Activated CD8-positive, alpha-beta memory T cell treated with anti-CD3 and anti-CD28 coated beads for 4 hours (primary cell): Measurements from ENCODE around the gene ACSF2.
"Not testable (repeated sequence)": the region's sequence is repeated elsewhere in the genome, so short reads cannot be mapped to it uniquely, and the experiment has no call there.

Experiments used
- DNase-seq, 2 donors: peaks; one replicate each; pipeline ENCODE4 v3.0.0-alpha.2; 2020; ENCODE audit warnings: low read depth in 2 of 2

ACSF2 gene, protein sequence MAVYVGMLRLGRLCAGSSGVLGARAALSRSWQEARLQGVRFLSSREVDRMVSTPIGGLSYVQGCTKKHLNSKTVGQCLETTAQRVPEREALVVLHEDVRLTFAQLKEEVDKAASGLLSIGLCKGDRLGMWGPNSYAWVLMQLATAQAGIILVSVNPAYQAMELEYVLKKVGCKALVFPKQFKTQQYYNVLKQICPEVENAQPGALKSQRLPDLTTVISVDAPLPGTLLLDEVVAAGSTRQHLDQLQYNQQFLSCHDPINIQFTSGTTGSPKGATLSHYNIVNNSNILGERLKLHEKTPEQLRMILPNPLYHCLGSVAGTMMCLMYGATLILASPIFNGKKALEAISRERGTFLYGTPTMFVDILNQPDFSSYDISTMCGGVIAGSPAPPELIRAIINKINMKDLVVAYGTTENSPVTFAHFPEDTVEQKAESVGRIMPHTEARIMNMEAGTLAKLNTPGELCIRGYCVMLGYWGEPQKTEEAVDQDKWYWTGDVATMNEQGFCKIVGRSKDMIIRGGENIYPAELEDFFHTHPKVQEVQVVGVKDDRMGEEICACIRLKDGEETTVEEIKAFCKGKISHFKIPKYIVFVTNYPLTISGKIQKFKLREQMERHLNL

DNA sequence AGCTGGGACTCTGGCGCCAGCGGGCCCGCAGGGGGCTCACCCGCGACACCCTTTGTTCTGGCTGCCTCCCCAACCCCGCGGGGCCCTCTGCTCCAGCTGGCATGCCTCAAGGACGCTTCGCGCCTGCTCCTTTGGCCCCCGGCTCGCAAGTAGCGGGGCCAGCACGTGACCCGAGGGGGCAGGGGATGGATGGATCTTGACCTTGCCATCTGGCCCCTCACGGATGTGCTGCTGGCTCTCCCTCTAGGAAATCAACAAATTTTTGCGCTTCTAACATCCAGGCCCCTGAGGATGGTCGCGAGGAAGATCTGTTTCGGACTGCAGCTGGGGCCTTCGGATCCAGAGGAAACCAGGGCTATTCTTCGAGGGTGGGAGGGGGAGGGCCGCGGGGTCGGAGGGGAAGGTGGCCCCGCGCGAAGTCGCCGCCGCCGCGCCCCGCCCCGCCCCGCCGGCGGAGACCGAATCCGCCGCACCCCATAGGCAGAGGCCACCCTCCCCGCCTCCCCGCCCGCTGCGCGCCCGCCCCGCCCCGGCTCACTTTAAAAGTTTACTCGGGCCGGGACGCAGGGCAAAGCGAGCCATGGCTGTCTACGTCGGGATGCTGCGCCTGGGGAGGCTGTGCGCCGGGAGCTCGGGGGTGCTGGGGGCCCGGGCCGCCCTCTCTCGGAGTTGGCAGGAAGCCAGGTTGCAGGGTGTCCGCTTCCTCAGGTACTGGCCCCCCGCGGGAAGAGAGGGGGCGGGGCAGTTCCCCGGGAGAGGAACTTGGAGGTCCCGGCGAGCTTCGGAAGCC lies at the start of gene ACSF2:
Gene ACSF2 (plus strand): TSS at position 537 of the 790 bp plus-strand sequence. CDS start 44 bp downstream, at position 581.
- DNase-seq: peak; percentile 31 to 39

DNA sequence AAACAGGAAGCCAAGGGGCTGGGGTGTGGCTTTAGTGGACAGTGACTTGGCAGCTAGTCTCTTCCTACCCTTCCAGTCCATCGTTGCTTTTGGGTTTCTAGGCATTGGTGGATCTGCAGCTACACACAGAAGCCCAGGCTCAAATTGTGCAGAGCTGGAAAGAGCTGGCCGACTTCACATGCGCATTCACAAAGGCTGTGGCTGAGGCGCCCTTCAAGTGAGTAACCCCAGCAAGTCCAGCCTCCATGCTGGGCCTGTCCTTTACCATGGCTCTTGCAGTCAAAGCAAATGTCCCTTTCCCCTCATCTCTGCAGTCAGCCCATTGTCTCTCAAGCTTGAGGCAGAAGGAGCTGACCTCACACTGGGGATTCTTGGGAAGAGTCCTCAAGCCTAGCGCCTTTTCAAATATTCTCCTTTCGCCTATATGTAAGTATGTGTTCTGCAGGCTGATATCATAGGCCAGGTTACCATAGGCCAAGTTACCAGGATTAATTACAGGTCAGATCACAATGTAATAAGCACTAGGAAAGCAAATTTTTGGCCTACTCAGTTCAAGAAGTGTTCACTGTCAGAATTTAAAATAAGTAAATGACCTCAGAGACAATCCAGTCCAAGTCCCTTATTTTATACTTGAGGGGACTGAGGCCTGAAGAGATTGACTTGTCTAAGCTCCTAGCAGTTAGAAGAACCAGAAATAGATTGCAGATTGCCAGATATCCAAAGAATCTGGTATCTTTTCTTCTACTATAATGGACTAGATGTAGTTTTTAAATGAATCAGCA lies 46.5 kb upstream of the ACSF2 start:
- DNase-seq: no peak

DNA sequence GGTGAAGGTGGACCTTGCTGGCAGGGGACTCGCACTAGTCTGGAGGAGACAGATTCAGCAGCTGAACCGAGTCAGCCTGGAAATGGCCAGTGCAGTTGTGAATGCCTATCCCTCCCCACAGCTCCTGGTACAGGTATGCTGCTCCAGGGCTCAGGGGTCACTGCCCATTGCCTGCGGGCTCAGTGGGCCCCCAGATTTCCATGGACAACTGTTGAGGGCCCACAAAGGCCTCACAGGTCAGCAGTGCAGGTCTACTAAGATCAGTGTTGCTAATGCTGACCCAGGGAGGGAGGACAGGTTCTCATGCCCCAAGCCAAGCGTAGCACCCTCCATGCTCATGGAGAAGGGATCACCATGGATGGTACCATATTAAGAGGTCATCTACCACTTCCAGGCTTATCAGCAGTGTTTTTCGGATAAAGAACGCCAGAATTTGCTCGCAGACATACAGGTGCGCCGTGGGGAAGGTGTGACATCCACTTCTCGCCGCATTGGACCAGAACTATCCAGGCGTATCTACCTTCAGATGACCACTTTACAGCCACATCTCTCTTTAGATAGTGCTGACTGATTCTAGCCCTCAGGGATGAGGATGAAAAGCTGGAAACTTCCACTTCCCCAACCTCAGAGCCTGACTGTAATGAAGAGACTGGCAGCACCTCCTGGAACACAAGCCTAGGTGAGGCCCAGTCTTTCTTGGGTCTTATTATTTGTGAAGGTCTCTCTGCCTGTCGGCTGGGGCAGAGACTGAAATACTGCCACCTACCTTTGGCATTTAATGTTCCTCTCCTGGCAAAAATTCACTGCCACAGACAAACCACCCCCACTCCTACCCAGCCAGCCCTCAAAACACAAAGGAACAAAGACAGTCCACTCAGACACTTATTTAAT lies 45.4 kb upstream of the ACSF2 start:
- no peak for DNase-seq

DNA sequence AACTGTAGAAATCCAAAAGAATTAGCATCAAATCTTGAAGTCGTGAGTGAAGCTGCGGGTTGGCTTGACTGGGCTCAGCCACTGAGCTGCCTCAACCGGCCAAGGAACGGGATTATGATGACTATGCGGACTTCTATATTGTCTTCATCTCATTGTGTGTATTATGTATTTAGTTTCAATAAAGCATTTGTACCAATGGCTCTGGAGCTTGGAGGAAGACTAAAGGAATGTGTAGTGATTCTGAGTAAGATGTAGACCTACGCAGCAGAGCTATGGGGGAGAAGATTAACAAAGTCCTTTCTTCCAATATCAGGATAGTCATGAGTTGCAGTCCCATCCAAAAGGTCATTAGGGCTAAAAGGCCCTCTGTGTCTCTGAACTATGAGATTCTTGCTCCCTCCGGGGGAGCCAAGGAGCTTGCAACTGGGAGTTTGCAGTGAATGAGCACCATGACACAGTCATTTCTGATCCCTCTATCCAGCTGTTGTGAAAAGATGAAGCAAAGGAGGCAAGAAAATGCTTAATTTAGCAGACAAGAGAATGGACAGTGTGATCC lies 44.7 kb upstream of the ACSF2 start:
- DNase-seq: no peak

DNA sequence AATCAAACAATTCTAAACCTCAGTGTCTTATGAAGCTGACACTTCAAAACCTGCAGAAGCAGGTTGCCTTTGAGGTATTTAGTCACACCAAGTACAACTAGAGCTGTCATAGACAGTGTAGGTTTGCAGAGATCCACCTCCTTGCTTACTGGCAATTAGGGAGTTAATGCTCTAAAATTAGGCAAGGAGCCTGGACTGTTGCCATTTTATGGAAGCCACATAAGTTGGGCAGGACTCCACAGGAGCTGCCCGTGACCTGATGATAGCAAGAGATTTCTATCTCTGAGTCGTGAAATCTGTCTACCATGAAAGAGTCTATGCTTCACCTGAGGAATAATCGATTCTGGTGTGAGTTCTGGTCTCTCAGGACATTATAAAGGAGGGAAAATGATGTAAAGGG lies 44.1 kb upstream of the ACSF2 start:
- no peak for DNase-seq

DNA sequence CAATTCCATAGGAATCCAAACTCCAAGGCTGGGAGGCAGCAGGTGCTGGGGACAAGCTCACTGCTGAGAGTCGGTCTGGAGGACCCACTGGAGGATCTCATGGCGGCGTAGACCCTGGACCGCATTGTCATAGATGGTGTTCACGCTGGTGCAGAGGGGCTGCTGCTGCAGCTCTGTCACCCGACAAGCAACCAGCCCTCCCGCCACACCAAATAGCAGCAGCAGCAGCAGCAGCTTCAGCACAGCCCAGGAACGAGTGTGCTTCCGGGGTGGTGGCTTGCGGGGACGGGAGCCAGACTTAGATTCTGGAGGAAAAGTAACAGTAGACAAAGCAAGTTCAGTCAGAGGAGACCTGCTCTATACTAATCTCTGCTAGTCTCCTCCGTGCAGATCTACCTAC lies 43.1 kb upstream of the ACSF2 start:
- no peak for DNase-seq

DNA sequence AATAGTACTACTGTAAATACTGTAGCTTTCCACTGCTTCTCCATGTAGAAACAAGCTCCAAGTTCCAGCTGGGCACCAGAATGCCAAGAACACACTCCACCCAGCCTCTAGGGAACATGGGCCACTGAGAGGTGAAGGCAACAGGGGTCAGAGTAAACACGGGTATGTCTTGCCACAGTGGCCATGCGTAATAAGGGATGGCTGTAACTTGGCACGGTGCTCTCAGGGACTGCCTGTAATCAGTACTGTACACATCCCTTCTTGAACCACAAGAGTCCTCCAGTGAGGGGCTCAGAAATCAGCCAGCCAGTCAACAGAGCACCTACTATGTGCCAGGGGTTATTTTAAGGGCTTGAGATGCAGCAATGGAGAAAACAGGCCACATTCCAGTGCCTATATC lies 39.5 kb upstream of the ACSF2 start:
- DNase-seq: no peak

DNA sequence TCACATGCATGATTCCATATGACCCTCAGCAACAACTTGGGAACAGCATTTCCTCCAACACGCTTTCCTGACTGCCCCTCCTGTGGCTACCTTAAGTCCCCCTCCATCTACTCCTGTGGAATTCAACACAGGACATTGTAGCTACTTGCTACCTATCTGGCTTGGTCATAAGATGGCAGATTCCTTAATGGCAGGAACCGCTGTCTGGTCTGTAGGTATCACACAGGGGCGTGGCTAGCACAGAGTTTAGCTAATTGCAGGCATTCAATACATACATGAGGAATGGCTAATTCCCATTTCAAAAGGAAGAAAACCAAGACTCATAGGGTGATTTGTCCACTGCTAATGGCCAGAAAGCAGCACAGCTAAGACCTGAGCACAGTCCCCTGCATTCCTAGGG lies 37.3 kb upstream of the ACSF2 start:
- DNase-seq: no peak

DNA sequence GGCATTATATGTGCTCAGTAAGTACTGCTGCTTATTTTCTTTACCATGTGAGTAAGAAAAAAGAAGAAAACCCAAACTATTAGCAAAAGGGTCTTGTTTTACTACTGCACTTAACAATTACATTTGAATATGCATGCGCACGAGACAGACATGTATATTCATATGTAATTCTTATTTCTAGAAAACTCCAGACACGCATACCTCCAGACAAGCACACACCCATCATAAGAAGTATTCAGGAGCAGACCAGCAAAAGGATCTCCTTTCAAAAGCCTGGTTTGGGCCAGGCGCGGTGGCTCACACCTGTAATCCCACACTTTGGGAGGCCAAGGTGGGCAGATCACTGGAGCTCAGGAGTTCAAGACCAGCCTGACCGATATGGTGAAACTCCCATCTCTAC lies 36.5 kb upstream of the ACSF2 start:
- no peak for DNase-seq

DNA sequence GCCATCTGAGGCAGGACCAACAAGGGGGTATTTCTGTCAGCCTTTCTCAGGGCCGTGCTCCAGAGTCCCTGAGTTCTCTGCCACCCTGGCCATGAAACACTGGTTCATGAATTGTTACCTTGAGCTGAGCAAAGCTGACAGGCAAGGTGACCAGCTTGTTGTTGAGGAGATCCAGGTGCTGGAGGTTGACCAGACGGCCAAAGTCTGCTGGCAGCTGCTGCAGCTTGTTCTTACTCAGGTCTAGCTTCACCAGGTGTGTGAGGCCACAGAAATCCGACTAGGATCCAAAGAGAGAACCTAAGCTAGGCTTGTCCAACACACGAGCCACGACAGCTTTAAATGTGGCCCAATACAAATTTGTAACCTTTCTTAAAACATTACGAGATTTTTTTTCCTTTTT lies 33.4 kb upstream of the ACSF2 start:
- no peak for DNase-seq

DNA sequence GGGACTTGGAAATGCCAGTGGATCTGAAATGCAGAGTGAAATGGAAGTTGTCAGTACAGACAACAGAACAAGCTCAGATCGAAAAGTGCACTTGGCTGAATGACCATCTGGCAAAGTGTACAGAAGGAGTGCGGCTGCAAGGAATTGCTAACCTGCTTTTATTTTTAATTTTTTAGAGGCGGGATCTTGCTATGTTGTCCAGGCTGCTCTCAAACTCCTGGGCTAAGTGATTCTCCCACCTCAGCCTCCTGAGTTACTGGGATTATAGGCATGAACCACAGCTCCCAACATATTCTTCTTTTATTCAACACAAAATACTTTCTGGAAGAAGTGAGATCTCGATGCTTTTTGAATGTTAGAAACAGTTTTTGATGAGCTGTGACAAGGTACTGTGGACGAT lies 32.3 kb upstream of the ACSF2 start:
- DNase-seq: no peak

DNA sequence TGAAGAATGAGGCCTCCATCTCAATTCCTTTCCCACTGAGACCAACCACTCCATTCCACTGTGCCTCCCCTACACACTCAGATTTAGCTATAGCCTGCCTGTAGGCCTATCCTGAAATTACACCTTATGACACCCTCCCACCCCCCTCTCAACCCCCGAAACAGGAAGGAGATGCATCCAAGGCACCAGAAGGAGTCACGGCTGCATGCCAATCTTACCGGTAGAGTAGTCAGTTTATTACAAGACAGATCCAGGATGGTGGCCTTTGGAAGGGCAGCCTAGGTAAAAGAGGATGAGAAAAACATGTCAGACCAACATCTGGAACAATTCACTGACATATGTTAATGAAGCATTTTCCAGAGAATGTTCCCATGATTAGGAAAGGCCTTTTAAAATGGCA lies 31.3 kb upstream of the ACSF2 start:
- DNase-seq: no peak

DNA sequence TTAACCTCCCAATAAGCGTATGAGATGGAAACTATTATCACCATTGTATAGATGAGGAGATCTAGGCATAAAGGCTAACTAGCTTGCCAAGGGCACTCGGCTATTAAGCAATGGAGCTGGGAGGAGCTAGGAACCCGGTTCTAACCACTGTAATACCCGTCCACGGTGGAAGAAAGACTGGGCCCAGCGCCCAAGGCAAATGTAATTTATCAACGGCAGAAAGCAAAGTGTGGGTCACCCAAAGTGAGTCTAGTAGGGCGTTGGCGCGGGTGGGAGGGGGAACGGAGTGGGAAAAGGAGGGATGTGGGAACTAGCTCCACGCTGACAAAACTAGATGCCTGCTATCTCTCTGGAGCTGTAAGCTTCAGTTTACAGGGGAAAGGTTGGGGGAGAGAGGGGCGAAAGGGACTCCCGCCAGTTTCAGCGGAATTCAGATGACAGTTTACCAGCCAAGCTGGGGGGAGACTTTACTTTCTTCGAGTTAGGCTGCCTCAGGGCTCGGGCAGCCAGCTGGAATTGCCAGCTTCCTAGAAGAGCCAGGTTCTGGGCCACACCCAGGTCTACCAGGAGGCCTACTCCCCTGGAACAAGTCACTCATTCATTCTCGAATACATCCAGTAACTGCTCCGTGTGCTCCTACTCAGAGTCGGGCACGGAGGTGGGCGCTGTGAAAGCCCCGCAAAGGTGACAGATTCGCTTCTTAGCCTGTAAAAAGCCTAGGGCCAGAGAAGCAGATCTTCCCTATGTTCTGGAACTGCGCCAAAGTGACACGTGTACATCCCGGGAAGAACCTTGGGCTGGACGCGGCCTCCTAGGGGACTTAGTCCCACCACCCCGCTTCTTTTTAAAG lies 29.5 kb upstream of the ACSF2 start:
- DNase-seq: no peak

DNA sequence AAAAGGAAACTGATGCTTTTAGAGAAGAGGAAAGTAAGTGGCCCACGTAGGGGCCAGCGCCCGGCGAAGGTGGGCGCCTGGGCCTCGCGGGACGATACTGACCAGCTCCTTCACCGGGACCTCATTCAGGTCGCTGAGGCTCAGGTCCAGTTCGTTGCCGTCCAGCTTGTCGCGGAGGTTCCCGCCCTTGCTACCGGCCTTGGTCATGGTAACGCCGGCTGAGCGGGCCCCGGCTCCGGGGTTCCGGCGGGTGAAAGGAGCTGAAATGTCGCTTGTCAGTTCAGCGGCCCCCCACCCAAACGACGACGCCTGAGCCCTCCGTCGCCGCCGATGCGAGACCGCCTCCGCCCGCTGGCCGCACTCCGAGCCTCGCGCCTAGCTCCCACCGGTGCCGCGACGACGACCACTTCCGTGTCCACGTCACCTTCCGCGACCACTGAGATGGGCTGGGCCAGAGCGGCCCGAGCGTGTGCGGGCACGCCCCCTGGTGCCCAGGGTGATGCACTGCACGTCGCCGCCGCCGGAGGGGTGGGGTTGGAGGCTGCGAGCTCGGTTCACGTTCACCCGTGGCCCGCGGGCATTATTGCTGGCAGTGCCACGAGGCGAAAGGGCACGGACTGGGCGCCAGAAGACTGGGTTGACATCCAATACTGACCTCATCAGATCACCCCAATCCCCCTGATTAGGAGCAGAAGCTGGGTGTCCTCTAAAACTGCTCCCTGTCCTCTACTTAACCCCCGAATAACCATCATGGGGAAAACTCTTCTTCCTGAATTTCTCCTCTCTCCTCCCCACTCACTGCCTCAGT lies 28.7 kb upstream of the ACSF2 start, which contains the start of gene LRRC59:
Gene LRRC59 (minus strand): TSS at position 413 of the 808 bp plus-strand sequence. CDS start 206 bp downstream, at position 207.
- peak; percentile 79 to 88 for DNase-seq

DNA sequence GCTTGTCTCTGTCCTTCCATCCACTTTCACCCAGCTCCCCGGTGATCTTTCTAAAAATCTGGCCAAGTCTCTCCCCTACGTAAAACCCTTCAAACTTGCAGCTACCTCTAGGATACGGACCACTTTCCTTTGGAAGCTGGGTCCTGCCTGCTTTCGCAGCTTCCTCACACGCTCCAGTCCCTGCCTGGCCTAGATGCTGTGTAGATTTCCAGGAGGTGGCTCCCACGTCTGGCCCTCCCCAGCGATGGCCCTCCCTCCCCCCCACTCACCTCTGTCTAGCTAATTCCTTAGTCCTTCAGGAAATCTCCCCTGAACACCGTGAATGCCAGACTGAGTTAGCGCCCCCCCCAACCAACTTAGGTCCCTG lies 28.1 kb upstream of the ACSF2 start:
- DNase-seq: no peak

DNA sequence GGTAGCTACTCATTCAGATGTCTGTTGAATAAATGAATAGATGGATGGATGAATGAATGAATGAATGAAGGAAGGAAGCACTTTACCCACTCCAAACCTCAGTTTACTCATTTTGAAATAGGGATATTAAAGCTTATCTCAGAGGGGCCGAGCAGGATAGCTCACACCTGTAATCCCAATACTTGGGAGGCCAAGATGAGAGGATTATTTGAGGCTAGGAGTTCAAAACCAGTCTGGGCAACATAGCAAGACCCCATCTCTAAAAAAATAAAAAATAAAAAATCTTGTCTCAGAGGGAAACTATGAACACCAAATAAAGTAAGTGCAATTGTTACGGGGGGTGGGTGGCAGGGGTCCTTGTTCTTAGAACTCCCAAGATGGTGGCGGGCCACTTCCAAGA lies 27.3 kb upstream of the ACSF2 start:
- DNase-seq: not testable (repeated sequence)

DNA sequence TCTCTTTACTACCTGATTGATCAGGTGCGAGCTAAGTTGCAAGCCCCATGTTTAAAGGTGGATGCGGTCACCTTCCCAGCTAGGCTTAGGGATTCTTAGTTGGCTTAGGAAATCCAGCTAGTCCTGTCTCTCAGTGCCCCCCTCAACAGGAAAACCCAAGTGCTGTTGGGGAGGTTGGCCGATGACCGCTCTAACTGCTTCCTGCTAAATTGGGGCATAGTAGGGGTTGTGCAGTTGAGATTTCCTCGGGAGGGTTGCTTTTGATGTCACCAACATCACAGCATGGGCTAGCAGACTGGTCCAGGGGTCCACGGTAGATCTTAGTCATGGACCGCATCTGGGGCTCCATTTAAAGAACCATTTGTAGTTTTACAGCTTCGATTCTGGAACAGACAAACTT lies 26.4 kb upstream of the ACSF2 start:
- not testable (repeated sequence) for DNase-seq

DNA sequence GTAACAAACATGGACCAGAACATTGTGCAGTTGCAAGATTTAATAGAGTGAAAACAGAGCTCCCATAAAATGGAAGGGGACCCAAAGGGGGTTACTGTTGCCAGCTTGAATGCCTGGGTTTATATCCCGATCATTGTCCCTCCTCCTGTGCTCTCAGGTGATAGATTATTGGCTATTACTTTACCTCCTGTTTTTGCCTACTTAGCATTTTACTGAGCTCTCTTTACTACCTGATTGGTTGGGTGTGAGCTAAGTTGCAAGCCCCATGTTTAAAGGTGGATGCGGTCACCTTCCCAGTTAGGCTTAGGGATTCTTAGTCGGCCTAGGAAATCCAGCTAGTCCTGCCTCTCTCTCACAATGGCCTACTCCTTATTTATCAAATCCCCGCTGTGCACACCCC lies 20.7 kb upstream of the ACSF2 start:
- not testable (repeated sequence) for DNase-seq

DNA sequence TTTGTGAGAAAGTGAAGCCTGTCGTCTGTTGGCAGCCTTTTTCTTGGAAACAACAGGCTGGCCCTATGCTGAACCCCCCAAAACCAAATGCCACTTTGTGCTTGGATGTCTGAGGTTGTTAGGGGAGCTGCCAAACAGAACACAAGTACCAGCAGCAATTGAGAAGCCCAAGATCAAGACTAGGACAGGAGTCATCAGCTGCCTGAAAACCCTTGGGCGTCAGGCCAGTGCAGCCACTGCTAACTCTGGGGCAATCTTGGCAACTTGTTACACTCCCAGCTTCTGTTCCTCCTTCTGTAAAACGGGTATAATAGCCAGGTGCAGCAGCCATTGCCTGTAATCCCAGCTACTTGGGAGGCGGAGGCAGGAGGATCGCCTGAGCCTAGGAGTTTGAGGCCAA lies 19.4 kb upstream of the ACSF2 start:
- no peak for DNase-seq
